HepG2 (cell line): ENCODE results near the gene MRPL2. TPM values are rescaled to one million over a fixed set of nuclear protein-coding genes. Genes with fewer than 3 reads are reported as not detected.

ENCODE experiments used
- AHR ChIP-seq: IDR thresholded peaks from 2 replicates; pipeline ENCODE4 v1.6.1; 2018; ENCODE audit warnings: missing genetic modification reagents, missing compliant biosample characterization
- ATF1 ChIP-seq: IDR thresholded peaks from 2 replicates; pipeline ENCODE4 v1.6.1; 2016; ENCODE audit warnings: mild to moderate bottlenecking, control low read depth
- CREB1 ChIP-seq, 2 experiments: fragments of 450-650 bp in 1 of 2; IDR thresholded peaks; 2 replicates each; pipeline ENCODE4 v1.6.1; 2016 to 2017; ENCODE audit warnings: control low read depth in 1 of 2, mild to moderate bottlenecking in 1 of 2, missing compliant biosample characterization in 1 of 2, missing genetic modification characterization in 1 of 2
- FOSL1 ChIP-seq: sonication (generic); formaldehyde crosslinking; IDR thresholded peaks from 2 replicates; pipeline ENCODE4 v1.9.0; 2021; ENCODE audit warnings: missing genetic modification reagents, borderline replicate concordance
- FOXM1 ChIP-seq: sonication (generic); formaldehyde crosslinking; IDR thresholded peaks from 2 replicates; pipeline ENCODE4 v1.5.0; 2020; ENCODE audit warnings: missing genetic modification reagents
- IKZF1 ChIP-seq: fragments of 450-650 bp; IDR thresholded peaks from 2 replicates; pipeline ENCODE4 v1.7.1; 2016
- IKZF4 ChIP-seq: sonication (generic); formaldehyde crosslinking; IDR thresholded peaks from 2 replicates; pipeline ENCODE4 v1.5.1; 2020; ENCODE audit warnings: borderline replicate concordance, mild to moderate bottlenecking, low read depth, missing genetic modification reagents; ENCODE audit errors: not compliant biosample characterization
- IRX3 ChIP-seq: sonication (generic); formaldehyde crosslinking; IDR thresholded peaks from 2 replicates; pipeline ENCODE4 v1.8.1; 2023; ENCODE audit warnings: mild to moderate bottlenecking, low read depth, missing genetic modification reagents, borderline replicate concordance
- KLF16 ChIP-seq, 2 experiments: sonication (generic) in 1 of 2; formaldehyde crosslinking in 1 of 2; IDR thresholded peaks; 2 replicates each; pipeline versions ENCODE4 v1.6.1 to v1.8.0; 2016 to 2023; ENCODE audit warnings: missing genetic modification reagents in 2 of 2, missing compliant biosample characterization in 1 of 2
- NFKBIZ ChIP-seq: IDR thresholded peaks from 2 replicates; pipeline ENCODE4 v1.6.1; 2018; ENCODE audit warnings: missing genetic modification reagents, missing compliant biosample characterization
- NKX3-1 ChIP-seq: sonication (generic); formaldehyde crosslinking; IDR thresholded peaks from 2 replicates; pipeline ENCODE4 v1.5.0; 2020; ENCODE audit warnings: missing genetic modification reagents
- PAWR ChIP-seq: sonication (generic); formaldehyde crosslinking; IDR thresholded peaks from 2 replicates; pipeline ENCODE4 v1.4.0; 2020; ENCODE audit warnings: missing genetic modification reagents, mild to moderate bottlenecking, borderline replicate concordance
- PRMT3 ChIP-seq: sonication (generic); formaldehyde crosslinking; IDR thresholded peaks from 2 replicates; pipeline ENCODE4 v1.8.1; 2022; ENCODE audit warnings: low read depth, mild to moderate bottlenecking, moderate library complexity, missing genetic modification reagents, borderline replicate concordance
- RBM39 ChIP-seq: fragments of 200-400 bp; formaldehyde crosslinking; IDR thresholded peaks from one replicate; pipeline ENCODE4 v1.6.1; 2018; ENCODE audit warnings: antibody characterized with exemption, mild to moderate bottlenecking, low read depth, low read length; ENCODE audit not compliant: poor library complexity, severe bottlenecking
- SMC3 ChIP-seq: IDR thresholded peaks from 2 replicates; pipeline ENCODE4 v1.6.1; 2011; ENCODE audit warnings: low read length, improper control_type of control experiment
- SOX6 ChIP-seq, 2 experiments: fragments of 450-650 bp in 1 of 2; sonication (generic) in 1 of 2; formaldehyde crosslinking in 1 of 2; IDR thresholded peaks; 2 replicates each; pipeline versions ENCODE4 v1.4.0 to v1.6.1; 2017 to 2020; ENCODE audit warnings: antibody characterized with exemption in 1 of 2, mild to moderate bottlenecking in 1 of 2, missing genetic modification reagents in 1 of 2
- SRF ChIP-seq: IDR thresholded peaks from 2 replicates; pipeline ENCODE4 v1.6.1; 2011; ENCODE audit warnings: mild to moderate bottlenecking, low read depth, low read length, moderate library complexity
- YY1 ChIP-seq: IDR thresholded peaks from 2 replicates; pipeline ENCODE4 v1.6.1; 2011; ENCODE audit warnings: low read length, low read depth, moderate library complexity, mild to moderate bottlenecking; ENCODE audit not compliant: insufficient read depth, insufficient replicate concordance
- ZNF121 ChIP-seq: sonication (generic); formaldehyde crosslinking; IDR thresholded peaks from 2 replicates; pipeline ENCODE4 v1.5.0; 2020; ENCODE audit warnings: mild to moderate bottlenecking, missing genetic modification reagents
- ZNF180 ChIP-seq: sonication (generic); formaldehyde crosslinking; IDR thresholded peaks from 2 replicates; pipeline ENCODE4 v1.4.0; 2020; ENCODE audit warnings: low read depth, missing genetic modification reagents, borderline replicate concordance
- ZNF234 ChIP-seq: sonication (generic); formaldehyde crosslinking; conservative IDR thresholded peaks from 2 replicates; pipeline ENCODE4 v1.5.1; 2020; ENCODE audit warnings: mild to moderate bottlenecking, missing genetic modification reagents
- ZNF567 ChIP-seq: sonication (generic); formaldehyde crosslinking; IDR thresholded peaks from 2 replicates; pipeline ENCODE4 v1.8.1; 2023; ENCODE audit warnings: mild to moderate bottlenecking, missing genetic modification reagents, borderline replicate concordance
- ZNF609 ChIP-seq: sonication (generic); formaldehyde crosslinking; IDR thresholded peaks from 2 replicates; pipeline ENCODE4 v1.4.0; 2020; ENCODE audit warnings: mild to moderate bottlenecking, missing genetic modification reagents, borderline replicate concordance
- ZSCAN30 ChIP-seq: sonication (generic); formaldehyde crosslinking; IDR thresholded peaks from 2 replicates; pipeline ENCODE4 v1.5.0; 2020; ENCODE audit warnings: mild to moderate bottlenecking, missing genetic modification reagents
- polyA plus RNA-seq, 8 experiments: library from polyadenylated mRNA; depleted of rRNA in 3 of 8; stranded (reverse) in 7 of 8; unstranded in 1 of 8; fragments of >200 nt; fragmentation: Illumina TruSeq in 4 of 8; extraction: Trizol in 4 of 8; gene quantifications; 2 replicates each; pipeline versions ENCODE4 v1.2.1 to v1.2.3, GENCODE V29; 2011 to 2016; ENCODE audit warnings: low read depth in 4 of 8, missing spikeins in 1 of 8, mixed read lengths in 1 of 8; ENCODE audit not compliant: insufficient read depth in 1 of 8
- total RNA-seq, 5 experiments: library from RNA; depleted of rRNA; stranded (reverse); fragments of >200 nt; fragmentation: Illumina TruSeq; extraction: Trizol; gene quantifications; 2 replicates each; pipeline ENCODE4 v1.2.3, GENCODE V29; 2016; ENCODE audit warnings: low read depth in 1 of 5
- TF ChIP-seq, protein P1 (sequence below): IDR thresholded peaks from 2 replicates; pipeline ENCODE4 v1.6.1; 2016

MRPL2 gene
- total and polyA plus RNA-seq, 2 of the 13 experiments (the other 11 are each of a cell fraction or from before 2014, with no cell fraction given) = 56.8 to 65.6 TPM

DNA sequence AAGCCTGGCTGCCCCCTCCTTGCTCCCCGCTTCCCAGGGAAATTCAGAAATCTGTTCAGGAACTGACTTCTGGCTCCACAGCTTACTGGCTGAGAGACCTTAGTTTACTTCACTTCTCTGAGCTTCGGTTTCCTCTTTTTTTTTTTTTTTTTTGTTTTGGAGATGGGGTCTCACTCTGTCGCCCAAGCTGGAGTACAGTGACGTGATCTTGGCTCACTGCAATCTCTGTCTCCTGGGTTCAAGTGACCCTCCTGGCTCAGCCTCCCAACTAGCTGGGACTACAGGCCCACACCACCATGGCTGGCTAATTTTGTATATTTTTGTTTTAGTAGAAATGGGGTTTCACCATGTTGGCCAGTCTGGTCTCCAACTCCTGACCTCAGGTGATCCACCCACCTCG, 31.8 kb upstream of the MRPL2 start (continued):
- no peak for TF ChIP-seq ZNF609 (CRISPR knock-in tag)
- no peak for TF ChIP-seq NFKBIZ (CRISPR knock-in tag)
- TF ChIP-seq ZNF234 (CRISPR knock-in tag) = no peak
- TF ChIP-seq FOSL1 (CRISPR knock-in tag) = no peak
- TF ChIP-seq IKZF1 = no peak
- TF ChIP-seq IKZF4 (CRISPR knock-in tag) = no peak
- TF ChIP-seq SOX6 (IDR thresholded peaks at IDR 0.05) = no peak
- TF ChIP-seq SOX6 (CRISPR knock-in tag; IDR thresholded peaks at IDR 0.05) = no peak
- TF ChIP-seq SRF = no peak
- TF ChIP-seq IRX3 (CRISPR knock-in tag) = no peak
- TF ChIP-seq SMC3 = no peak
- TF ChIP-seq, protein P1, sequence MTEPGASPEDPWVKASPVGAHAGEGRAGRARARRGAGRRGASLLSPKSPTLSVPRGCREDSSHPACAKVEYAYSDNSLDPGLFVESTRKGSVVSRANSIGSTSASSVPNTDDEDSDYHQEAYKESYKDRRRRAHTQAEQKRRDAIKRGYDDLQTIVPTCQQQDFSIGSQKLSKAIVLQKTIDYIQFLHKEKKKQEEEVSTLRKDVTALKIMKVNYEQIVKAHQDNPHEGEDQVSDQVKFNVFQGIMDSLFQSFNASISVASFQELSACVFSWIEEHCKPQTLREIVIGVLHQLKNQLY (CRISPR knock-in tag) = no peak
- TF ChIP-seq YY1 = no peak
- no peak for TF ChIP-seq ZSCAN30
- no peak for TF ChIP-seq ZNF121
- TF ChIP-seq KLF16 (CRISPR knock-in tag; IDR thresholded peaks at IDR 0.05) = no peak
- no peak for TF ChIP-seq FOXM1 (CRISPR knock-in tag)
- no peak for TF ChIP-seq PRMT3 (CRISPR knock-in tag)
- 0 out of 2 replicates have a peak, but pooled peaks have one; percentile 40 for TF ChIP-seq ZNF567 (CRISPR knock-in tag)
- no peak for TF ChIP-seq PAWR (CRISPR knock-in tag)
- no peak for TF ChIP-seq AHR (CRISPR knock-in tag)
- no peak for TF ChIP-seq RBM39
- no peak for TF ChIP-seq CREB1 (IDR thresholded peaks at IDR 0.05)
- TF ChIP-seq CREB1 (CRISPR knock-in tag; IDR thresholded peaks at IDR 0.05) = 0 out of 2 replicates have a peak, but pooled peaks have one; percentile 2
- TF ChIP-seq ATF1 = no peak
- TF ChIP-seq NKX3-1 (CRISPR knock-in tag) = no peak
- TF ChIP-seq ZNF180 (CRISPR knock-in tag) = no peak
